ENCODE data around the gene TMEM161A.

TMEM161A gene

DNA sequence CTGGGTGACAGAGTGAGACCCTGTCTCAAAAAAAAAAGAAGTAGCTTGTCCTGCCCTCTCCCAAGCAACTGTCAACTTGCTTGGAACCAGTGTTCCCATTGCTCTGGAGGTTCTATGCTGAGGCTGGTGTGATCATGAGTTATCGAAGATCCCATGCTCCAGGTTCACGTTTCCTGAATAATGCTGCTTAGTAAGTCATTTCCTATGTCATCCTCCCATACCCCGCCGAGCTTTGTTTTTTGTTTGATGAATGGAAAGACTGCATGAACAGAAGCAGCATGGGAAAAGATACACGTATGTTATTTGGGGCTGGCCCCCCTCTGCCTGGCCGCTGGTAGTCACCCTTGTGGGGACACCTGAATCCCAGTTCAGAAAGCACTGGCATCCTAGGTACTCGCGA lies 63.2 kb downstream of the TMEM161A start:
- in situ Hi-C loops (cut with HindIII; ENCODE audit: low sequenced_read_pairs): no loop called here

DNA sequence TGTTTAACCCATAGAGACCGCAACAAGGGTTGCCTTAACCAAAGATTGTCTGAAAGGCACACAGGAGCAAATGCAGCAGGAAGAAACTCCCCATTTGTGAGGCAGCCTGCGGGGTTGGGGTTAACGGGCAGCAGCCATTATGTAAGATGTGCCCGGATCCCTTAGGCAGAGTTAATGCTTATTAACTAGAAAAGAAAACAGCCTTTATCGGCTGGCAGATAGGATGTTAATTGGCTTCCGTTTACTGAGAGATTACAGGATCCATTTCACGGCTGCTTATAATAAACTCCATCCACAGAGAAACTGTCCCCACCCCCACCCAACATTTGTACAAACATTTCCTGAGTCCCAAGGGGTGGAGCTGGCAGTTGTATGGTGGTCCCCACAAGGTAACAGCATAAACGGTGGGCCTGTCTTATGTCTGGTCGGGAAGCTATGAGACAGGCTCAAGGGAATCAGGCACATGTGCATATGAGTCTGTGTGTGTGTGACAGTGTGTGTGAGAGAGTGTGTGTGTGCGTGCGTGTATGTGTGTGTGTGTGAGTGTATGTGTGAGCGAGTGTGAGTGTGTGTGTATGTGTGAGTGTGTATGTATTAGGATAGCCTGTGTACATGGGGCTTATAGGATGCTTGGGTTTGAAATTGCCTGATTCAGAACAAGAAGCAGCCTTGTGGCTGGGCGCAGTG lies 63.9 kb downstream of the TMEM161A start:
- no peak for DNase-seq (ENCODE audit: low read depth)
- in situ Hi-C loops (cut with HindIII; ENCODE audit: low sequenced_read_pairs): no loop called here
- no peak overlapping the region for H3K4me3 ChIP-seq (ENCODE audit: low read depth, low read length)
- TF ChIP-seq, protein P1, sequence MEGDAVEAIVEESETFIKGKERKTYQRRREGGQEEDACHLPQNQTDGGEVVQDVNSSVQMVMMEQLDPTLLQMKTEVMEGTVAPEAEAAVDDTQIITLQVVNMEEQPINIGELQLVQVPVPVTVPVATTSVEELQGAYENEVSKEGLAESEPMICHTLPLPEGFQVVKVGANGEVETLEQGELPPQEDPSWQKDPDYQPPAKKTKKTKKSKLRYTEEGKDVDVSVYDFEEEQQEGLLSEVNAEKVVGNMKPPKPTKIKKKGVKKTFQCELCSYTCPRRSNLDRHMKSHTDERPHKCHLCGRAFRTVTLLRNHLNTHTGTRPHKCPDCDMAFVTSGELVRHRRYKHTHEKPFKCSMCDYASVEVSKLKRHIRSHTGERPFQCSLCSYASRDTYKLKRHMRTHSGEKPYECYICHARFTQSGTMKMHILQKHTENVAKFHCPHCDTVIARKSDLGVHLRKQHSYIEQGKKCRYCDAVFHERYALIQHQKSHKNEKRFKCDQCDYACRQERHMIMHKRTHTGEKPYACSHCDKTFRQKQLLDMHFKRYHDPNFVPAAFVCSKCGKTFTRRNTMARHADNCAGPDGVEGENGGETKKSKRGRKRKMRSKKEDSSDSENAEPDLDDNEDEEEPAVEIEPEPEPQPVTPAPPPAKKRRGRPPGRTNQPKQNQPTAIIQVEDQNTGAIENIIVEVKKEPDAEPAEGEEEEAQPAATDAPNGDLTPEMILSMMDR (IDR thresholded peaks at IDR 0.05; ENCODE audit: low read depth, low read length, missing control alignments): no peak

More for the DNA sequence above, 63.2 kb downstream of the TMEM161A start:
- TF ChIP-seq, protein P1 (IDR thresholded peaks at IDR 0.05; ENCODE audit: low read depth, low read length, missing control alignments): no peak
- DNase-seq (ENCODE audit: low read depth): no peak
- no peak overlapping the region for H3K4me3 ChIP-seq (ENCODE audit: low read depth, low read length)

- TF ChIP-seq, protein P1 (IDR thresholded peaks at IDR 0.05; ENCODE audit: low read depth, low read length, missing control alignments): no peak
- DNase-seq (ENCODE audit: low read depth): no peak
- no peak overlapping the region for H3K4me3 ChIP-seq (ENCODE audit: low read depth, low read length)
- in situ Hi-C loops (cut with HindIII; ENCODE audit: low sequenced_read_pairs): no loop called here
Observed at GRCh38 chr19:19071897-19072296, 66.4 kb downstream of the TMEM161A start.

All from astrocyte of the cerebellum (primary cell).